Loucy (cell line): ENCODE results near the gene COPS2.

ENCODE experiments used
- H2AFZ ChIP-seq: fragments of 200-600 bp; sonication (generic); 2 replicates; pipeline ENCODE4 v1.6.0; 2016; ENCODE audit warnings: antibody characterized with exemption, mild to moderate bottlenecking, low read length, moderate library complexity
- H3F3A ChIP-seq: fragments of 200-600 bp; 2 replicates; pipeline ENCODE4 v1.6.0; 2016; ENCODE audit warnings: antibody characterized with exemption, low read depth, mild to moderate bottlenecking
- H3K27me3 ChIP-seq: fragments of 200-600 bp; sonication (generic); 2 replicates; pipeline ENCODE4 v1.6.1; 2014; ENCODE audit warnings: low read length, mild to moderate bottlenecking; ENCODE audit not compliant: insufficient read depth, poor library complexity, severe bottlenecking
- H3K36me3 ChIP-seq: fragments of 200-600 bp; sonication (generic); 2 replicates; pipeline ENCODE4 v1.6.1; 2016; ENCODE audit warnings: low read length; ENCODE audit not compliant: insufficient read depth
- H3K4me1 ChIP-seq: fragments of 200-600 bp; sonication (generic); 2 replicates; pipeline ENCODE4 v1.5.1; 2014; ENCODE audit warnings: low read length, mild to moderate bottlenecking; ENCODE audit not compliant: insufficient read depth, poor library complexity, severe bottlenecking
- H3K4me2 ChIP-seq: fragments of 200-600 bp; sonication (generic); 2 replicates; pipeline ENCODE4 v1.6.0; 2014; ENCODE audit warnings: antibody characterized with exemption, low read length, low read depth, mild to moderate bottlenecking; ENCODE audit not compliant: poor library complexity, severe bottlenecking
- H3K4me3 ChIP-seq: fragments of 200-600 bp; sonication (generic); 2 replicates; pipeline ENCODE4 v1.5.1; 2014; ENCODE audit warnings: low read length, mild to moderate bottlenecking, mixed read lengths; ENCODE audit not compliant: poor library complexity, severe bottlenecking
- H3K79me2 ChIP-seq: fragments of 200-600 bp; sonication (generic); 2 replicates; pipeline ENCODE4 v1.6.1; 2014; ENCODE audit warnings: low read length; ENCODE audit not compliant: insufficient read depth
- H3K9ac ChIP-seq: fragments of 200-600 bp; sonication (generic); 2 replicates; pipeline ENCODE4 v1.6.0; 2014; ENCODE audit warnings: mild to moderate bottlenecking, low read depth, low read length, moderate library complexity; ENCODE audit not compliant: poor library complexity, severe bottlenecking
- H3K9me2 ChIP-seq: fragments of 200-600 bp; sonication (generic); replicated peaks from 2 replicates; pipeline ENCODE4 v1.6.1; 2016; ENCODE audit warnings: low read depth, low read length, mixed read lengths
- H3K9me3 ChIP-seq: fragments of 200-600 bp; sonication (generic); 2 replicates; pipeline ENCODE4 v1.6.1; 2014; ENCODE audit warnings: mild to moderate bottlenecking, antibody characterized with exemption, low read length, low read depth; ENCODE audit not compliant: insufficient read depth
- H4K20me1 ChIP-seq: fragments of 200-600 bp; sonication (generic); 2 replicates; pipeline ENCODE4 v1.6.0; 2014; ENCODE audit warnings: antibody characterized with exemption, low read length, mild to moderate bottlenecking; ENCODE audit not compliant: insufficient read depth, poor library complexity, severe bottlenecking
- EZH2phosphoT487 ChIP-seq: fragments of 200-600 bp; IDR thresholded peaks from 2 replicates; pipeline ENCODE4 v1.6.1; 2018; ENCODE audit warnings: antibody characterized with exemption, mild to moderate bottlenecking, moderate library complexity, borderline replicate concordance
- TF ChIP-seq, protein P1 (sequence below): fragments of 200-600 bp; sonication (generic); conservative IDR thresholded peaks from 2 replicates; pipeline ENCODE4 v1.5.1; 2014; ENCODE audit warnings: mild to moderate bottlenecking, antibody characterized with exemption, low read length

COPS2 gene

DNA sequence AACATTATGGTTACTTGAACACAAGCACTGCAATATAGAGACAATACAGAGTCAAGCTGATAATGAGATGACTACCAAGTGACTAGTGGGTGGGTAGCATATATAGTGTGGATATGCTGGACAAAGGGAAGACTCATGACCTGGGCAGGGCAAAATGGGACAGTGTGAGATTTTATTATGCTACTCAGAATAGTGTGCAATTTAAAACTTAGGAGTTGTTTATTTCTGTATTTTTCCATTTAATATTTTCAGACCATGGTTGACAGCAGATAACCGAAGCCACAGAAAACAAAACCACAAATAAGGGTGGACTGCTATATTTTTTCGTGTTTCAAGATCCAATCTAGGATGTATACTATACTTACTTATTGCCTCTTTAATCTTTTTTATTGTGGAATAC lies 34.2 kb upstream of the COPS2 start:
- H3K79me2 ChIP-seq, result no peaks in the 10 kb centered on the region
- no peaks in the 10 kb centered on the region for H3K4me1 ChIP-seq
- H3K4me3 ChIP-seq, result no peak overlapping the region
- no peaks in the 10 kb centered on the region for H3K9me3 ChIP-seq
- no peaks in the 10 kb centered on the region for H3K9me2 ChIP-seq
- H3K4me2 ChIP-seq, result no peak overlapping the region
- H3K27me3 ChIP-seq, result no peaks in the 10 kb centered on the region
- H3F3A ChIP-seq, result no peaks in the 10 kb centered on the region
- no peaks in the 10 kb centered on the region for H4K20me1 ChIP-seq
- TF ChIP-seq EZH2phosphoT487, result no peak
- TF ChIP-seq, protein P1, sequence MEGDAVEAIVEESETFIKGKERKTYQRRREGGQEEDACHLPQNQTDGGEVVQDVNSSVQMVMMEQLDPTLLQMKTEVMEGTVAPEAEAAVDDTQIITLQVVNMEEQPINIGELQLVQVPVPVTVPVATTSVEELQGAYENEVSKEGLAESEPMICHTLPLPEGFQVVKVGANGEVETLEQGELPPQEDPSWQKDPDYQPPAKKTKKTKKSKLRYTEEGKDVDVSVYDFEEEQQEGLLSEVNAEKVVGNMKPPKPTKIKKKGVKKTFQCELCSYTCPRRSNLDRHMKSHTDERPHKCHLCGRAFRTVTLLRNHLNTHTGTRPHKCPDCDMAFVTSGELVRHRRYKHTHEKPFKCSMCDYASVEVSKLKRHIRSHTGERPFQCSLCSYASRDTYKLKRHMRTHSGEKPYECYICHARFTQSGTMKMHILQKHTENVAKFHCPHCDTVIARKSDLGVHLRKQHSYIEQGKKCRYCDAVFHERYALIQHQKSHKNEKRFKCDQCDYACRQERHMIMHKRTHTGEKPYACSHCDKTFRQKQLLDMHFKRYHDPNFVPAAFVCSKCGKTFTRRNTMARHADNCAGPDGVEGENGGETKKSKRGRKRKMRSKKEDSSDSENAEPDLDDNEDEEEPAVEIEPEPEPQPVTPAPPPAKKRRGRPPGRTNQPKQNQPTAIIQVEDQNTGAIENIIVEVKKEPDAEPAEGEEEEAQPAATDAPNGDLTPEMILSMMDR, result no peak
- no peak overlapping the region for H2AFZ ChIP-seq
- no peak overlapping the region for H3K9ac ChIP-seq
- no peaks in the 10 kb centered on the region for H3K36me3 ChIP-seq

DNA sequence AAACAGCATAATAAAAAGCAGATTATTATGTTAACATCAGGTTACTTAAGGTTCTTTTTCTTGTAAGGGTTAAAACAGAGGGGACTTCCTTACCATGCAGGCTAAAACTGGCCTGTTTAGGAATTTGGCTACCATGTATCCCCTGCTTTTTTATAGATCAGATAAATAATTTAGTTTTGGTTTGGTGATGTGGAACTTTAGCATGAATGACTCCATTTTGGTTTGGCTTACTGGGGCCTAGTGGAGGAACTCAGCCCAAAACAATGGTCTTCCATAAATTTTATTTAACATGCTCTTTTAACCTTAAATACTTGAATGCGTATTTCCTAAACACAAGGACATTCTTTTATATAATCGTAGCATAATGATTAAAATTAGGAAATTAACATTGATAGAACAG lies 33.5 kb upstream of the COPS2 start:
- H3K9me2 ChIP-seq, result no peaks in the 10 kb centered on the region
- H2AFZ ChIP-seq, result no peak overlapping the region
- H3K27me3 ChIP-seq, result no peaks in the 10 kb centered on the region
- H3K9me3 ChIP-seq, result no peaks in the 10 kb centered on the region
- TF ChIP-seq, protein P1, result no peak
- no peak for TF ChIP-seq EZH2phosphoT487
- no peaks in the 10 kb centered on the region for H3K79me2 ChIP-seq
- H3K4me2 ChIP-seq, result no peak overlapping the region
- no peaks in the 10 kb centered on the region for H3K4me1 ChIP-seq
- no peaks in the 10 kb centered on the region for H3K36me3 ChIP-seq
- no peaks in the 10 kb centered on the region for H3F3A ChIP-seq
- H4K20me1 ChIP-seq, result no peaks in the 10 kb centered on the region
- no peak overlapping the region for H3K4me3 ChIP-seq
- no peak overlapping the region for H3K9ac ChIP-seq

- no peaks in the 10 kb centered on the region for H3K4me1 ChIP-seq
- H2AFZ ChIP-seq, result no peak overlapping the region
- TF ChIP-seq EZH2phosphoT487, result no peak
- TF ChIP-seq, protein P1, result no peak
- H4K20me1 ChIP-seq, result no peaks in the 10 kb centered on the region
- no peak overlapping the region for H3K4me3 ChIP-seq
- no peak overlapping the region for H3K9ac ChIP-seq
- no peaks in the 10 kb centered on the region for H3K36me3 ChIP-seq
- no peaks in the 10 kb centered on the region for H3K9me2 ChIP-seq
- H3K4me2 ChIP-seq, result no peak overlapping the region
- H3K27me3 ChIP-seq, result no peaks in the 10 kb centered on the region
- no peaks in the 10 kb centered on the region for H3K79me2 ChIP-seq
- no peaks in the 10 kb centered on the region for H3F3A ChIP-seq
- H3K9me3 ChIP-seq, result no peaks in the 10 kb centered on the region
Measured at GRCh38 chr15:49187549-49188245, 32.3 kb upstream of the COPS2 start.
